HepG2 (cell line): Measurements from ENCODE around the gene AGBL3. TPM values are rescaled to one million over a fixed set of nuclear protein-coding genes. Genes with fewer than 3 reads are reported as not detected.

Experiments
- ATAC-seq: fragments of 200-7000 bp; cut with Tn5 transposase; 3 replicates; pipeline ENCODE4 v1.9.1; 2020; ENCODE audit warnings: mild to moderate bottlenecking, moderate library complexity
- Bru-seq: library from RNA; stranded (reverse); fragments of 400-500 nt; gene quantifications from one replicate; lab custom pipeline; 2021; lab: Mats Ljungman, UMichigan
- BruChase-seq, 2 experiments: library from RNA; stranded (reverse); fragments of 400-500 nt; gene quantifications; one replicate each; lab custom pipeline; 2021; lab: Mats Ljungman, UMichigan
- BruUV-seq: library from RNA; stranded (reverse); fragments of 400-500 nt; replicated peaks from 2 replicates; lab custom pipeline; 2021; lab: Mats Ljungman, UMichigan
- CTCF ChIA-PET: fragments of 300-600 bp; formaldehyde crosslinking; extraction: SDS; loops from one replicate; lab custom pipeline; 2021; ENCODE audit warnings: low total read pairs, inconsistent platforms, low intra/inter-chr PET ratio; lab: Yijun Ruan, JAX
- POLR2A ChIA-PET: fragments of 350-600 bp; sonication (Branson Sonifier 250); formaldehyde crosslinking; loops from one replicate; lab custom pipeline; 2020; ENCODE audit warnings: antibody characterized with exemption, inconsistent platforms; lab: Yijun Ruan, JAX
- DNase-seq: peaks from one replicate; pipeline ENCODE4 v3.0.0-alpha.2; 2015; ENCODE audit warnings: low spot score
- FAIRE-seq: peaks from 3 replicates; lab custom pipeline; 2011; peaks lifted over from hg19 to GRCh38; lab: Jason Lieb, UNC
- H2AFZ ChIP-seq: one replicate; pipeline ENCODE4 v1.6.1; 2011; ENCODE audit warnings: low read length, inconsistent platforms
- H3K27ac ChIP-seq: fragments of 300-600 bp; 3 replicates; pipeline ENCODE4 v1.8.0; 2011; ENCODE audit warnings: mixed run types, mild to moderate bottlenecking, mixed read lengths, low read length, inconsistent platforms; ENCODE audit not compliant: insufficient read depth; ENCODE audit errors: extremely low read length
- H3K27me3 ChIP-seq, 2 experiments: fragments of 200-600 bp in 1 of 2; 2 replicates in 1 of 2; 3 replicates in 1 of 2; pipeline versions ENCODE4 v1.6.0 to v1.8.0; 2011; ENCODE audit warnings: low read length in 2 of 2, mild to moderate bottlenecking in 2 of 2, moderate library complexity in 2 of 2, inconsistent platforms in 1 of 2; ENCODE audit not compliant: insufficient read depth in 2 of 2, control insufficient read depth in 1 of 2
- H3K36me3 ChIP-seq, 2 experiments: fragments of 200-600 bp in 1 of 2; replicated peaks in 1 of 2; 2 replicates in 1 of 2; 3 replicates in 1 of 2; pipeline versions ENCODE4 v1.5.1 to v1.8.0; 2011; ENCODE audit warnings: low read length in 2 of 2, inconsistent platforms in 1 of 2; ENCODE audit not compliant: insufficient read depth in 2 of 2, control insufficient read depth in 1 of 2
- H3K4me1 ChIP-seq: 2 replicates; pipeline ENCODE4 v1.5.1; 2012; ENCODE audit warnings: low read length, inconsistent platforms; ENCODE audit not compliant: insufficient read depth
- H3K4me2 ChIP-seq: 2 replicates; pipeline ENCODE4 v1.6.0; 2011; ENCODE audit warnings: low read depth, low read length, inconsistent platforms
- H3K4me3 ChIP-seq, 3 experiments: fragments of 200-600 bp in 1 of 3; sonication (generic), shearing (Covaris generic) in 1 of 3; replicated peaks in 1 of 3; 2 replicates each; pipeline ENCODE4 v1.5.1; 2011 to 2016; ENCODE audit warnings: low read length in 3 of 3, inconsistent platforms in 2 of 3, low read depth in 2 of 3, mild to moderate bottlenecking in 2 of 3, control low read depth in 1 of 3, mixed read lengths in 1 of 3; ENCODE audit not compliant: insufficient read depth in 1 of 3
- H3K79me2 ChIP-seq: one replicate; pipeline ENCODE4 v1.6.1; 2011; ENCODE audit warnings: low read length, inconsistent platforms; ENCODE audit not compliant: insufficient read depth
- H3K9ac ChIP-seq: 2 replicates; pipeline ENCODE4 v1.6.0; 2011; ENCODE audit warnings: mild to moderate bottlenecking, low read depth, low read length, inconsistent platforms; ENCODE audit not compliant: insufficient read depth
- H3K9me3 ChIP-seq: 2 replicates; pipeline ENCODE4 v1.5.1; 2012; ENCODE audit warnings: mild to moderate bottlenecking, low read length
- H4K20me1 ChIP-seq: 2 replicates; pipeline ENCODE4 v1.6.0; 2011; ENCODE audit warnings: inconsistent platforms, mild to moderate bottlenecking, low read length, moderate library complexity; ENCODE audit not compliant: insufficient read depth
- ATF7 ChIP-seq, 2 experiments: fragments of 450-650 bp in 1 of 2; sonication (generic) in 1 of 2; formaldehyde crosslinking in 1 of 2; IDR thresholded peaks; 2 replicates each; pipeline versions ENCODE4 v1.4.0 to v1.6.1; 2016 to 2020; ENCODE audit warnings: antibody characterized with exemption in 1 of 2, mild to moderate bottlenecking in 1 of 2, missing genetic modification reagents in 1 of 2
- BATF2 ChIP-seq: sonication (generic); formaldehyde crosslinking; IDR thresholded peaks from 2 replicates; pipeline ENCODE4 v1.8.0; 2022; ENCODE audit warnings: mild to moderate bottlenecking, missing genetic modification reagents, moderate library complexity
- EP300 ChIP-seq, 3 experiments: sonication (generic) in 1 of 3; formaldehyde crosslinking in 1 of 3; IDR thresholded peaks; 2 replicates each; pipeline versions ENCODE4 v1.5.1 to v1.6.1; 2011 to 2020; ENCODE audit warnings: low read depth in 2 of 3, low read length in 2 of 3, borderline replicate concordance in 1 of 3, improper control_type of control experiment in 1 of 3, mild to moderate bottlenecking in 1 of 3, missing genetic modification reagents in 1 of 3, moderate library complexity in 1 of 3
- GATAD2A ChIP-seq: IDR thresholded peaks from 2 replicates; pipeline ENCODE4 v1.6.1; 2016
- GZF1 ChIP-seq: sonication (generic); formaldehyde crosslinking; IDR thresholded peaks from 2 replicates; pipeline ENCODE4 v1.5.1; 2020; ENCODE audit warnings: mild to moderate bottlenecking, missing genetic modification reagents
- KMT2B ChIP-seq: IDR thresholded peaks from 2 replicates; pipeline ENCODE4 v1.6.1; 2016; ENCODE audit warnings: missing genetic modification reagents, missing compliant biosample characterization
- RBM39 ChIP-seq: fragments of 200-400 bp; formaldehyde crosslinking; IDR thresholded peaks from one replicate; pipeline ENCODE4 v1.6.1; 2018; ENCODE audit warnings: antibody characterized with exemption, mild to moderate bottlenecking, low read depth, low read length; ENCODE audit not compliant: poor library complexity, severe bottlenecking
- SP1 ChIP-seq, 2 experiments: fragments of 450-650 bp in 1 of 2; sonication (generic) in 1 of 2; formaldehyde crosslinking in 1 of 2; IDR thresholded peaks; 2 replicates each; pipeline versions ENCODE4 v1.4.0 to v1.6.1; 2016 to 2020; ENCODE audit warnings: missing genetic modification reagents in 1 of 2
- TEAD2 ChIP-seq: sonication (generic); formaldehyde crosslinking; IDR thresholded peaks from 2 replicates; pipeline ENCODE4 v1.9.0; 2021; ENCODE audit warnings: missing genetic modification reagents
- ZNF383 ChIP-seq: sonication (generic); formaldehyde crosslinking; IDR thresholded peaks from 2 replicates; pipeline ENCODE4 v1.4.0; 2020; ENCODE audit warnings: missing genetic modification reagents, mild to moderate bottlenecking, borderline replicate concordance
- ZNF576 ChIP-seq: sonication (generic); formaldehyde crosslinking; IDR thresholded peaks from 2 replicates; pipeline ENCODE4 v1.4.0; 2020; ENCODE audit warnings: mild to moderate bottlenecking, missing genetic modification reagents
- ZNF790 ChIP-seq: sonication (generic); formaldehyde crosslinking; IDR thresholded peaks from 2 replicates; pipeline ENCODE4 v1.8.0; 2022; ENCODE audit warnings: missing genetic modification reagents, mild to moderate bottlenecking, borderline replicate concordance
- WGBS: methylation state at CpG from one replicate; pipeline ENCODE4 v1.1.6; 2017; ENCODE audit warnings: low lambda C conversion rate; 5-methylcytosine and 5-hydroxymethylcytosine counted together
- in situ Hi-C: cut with HindIII; loops from 2 replicates; pipeline ENCODE4 v1.10.0; 2017; ENCODE audit warnings: low pct_unique_long_range_greater_than_20kb; ENCODE audit not compliant: extremely low pct_ligation_motif_present
- intact Hi-C: fragments of 100-400 bp; cut with micrococcal nuclease; formaldehyde crosslinking; loops from one replicate; pipeline ENCODE4 v1.10.0; 2022; ENCODE audit not compliant: unreplicated experiment
- long read RNA-seq, 2 experiments: library from RNA in 1 of 2; library from polyadenylated mRNA in 1 of 2; stranded (forward) in 1 of 2; unstranded in 1 of 2; transcript quantifications; one replicate each; pipeline ENCODE4 v2.0.0, GENCODE V29; 2019 to 2022
- polyA minus RNA-seq, 3 experiments: library from RNA; depleted of rRNA, polyadenylated mRNA; stranded (reverse); fragments of >200 nt; gene quantifications; 2 replicates each; pipeline ENCODE4 v1.2.3, GENCODE V29; 2011; ENCODE audit warnings: low replicate concordance in 1 of 3
- polyA plus RNA-seq, 8 experiments: library from polyadenylated mRNA; depleted of rRNA in 3 of 8; stranded (reverse) in 7 of 8; unstranded in 1 of 8; fragments of >200 nt; fragmentation: Illumina TruSeq in 4 of 8; extraction: Trizol in 4 of 8; gene quantifications; 2 replicates each; pipeline versions ENCODE4 v1.2.1 to v1.2.3, GENCODE V29; 2011 to 2016; ENCODE audit warnings: low read depth in 4 of 8, missing spikeins in 1 of 8, mixed read lengths in 1 of 8; ENCODE audit not compliant: insufficient read depth in 1 of 8
- total RNA-seq, 5 experiments: library from RNA; depleted of rRNA; stranded (reverse); fragments of >200 nt; fragmentation: Illumina TruSeq; extraction: Trizol; gene quantifications; 2 replicates each; pipeline ENCODE4 v1.2.3, GENCODE V29; 2016; ENCODE audit warnings: low read depth in 1 of 5
- TF ChIP-seq, protein P1 (sequence below): IDR thresholded peaks from 2 replicates; pipeline ENCODE4 v1.6.1; 2016; ENCODE audit warnings: mild to moderate bottlenecking

The AGBL3 gene
- total RNA-seq (2016; rRNA removed; fragmentation: Illumina TruSeq; extraction: Trizol) (5.5 and 7.2 TPM in 2 replicates), polyA plus RNA-seq (2011; rRNA removed) (2.0 and 2.2 TPM in 2 replicates), polyA minus RNA-seq (2011; rRNA and poly(A)+ RNA removed; ENCODE audit: low replicate concordance) (0.26 and 1.0 TPM in 2 replicates), Bru-seq, nascent RNA (percentile 59 among the genes with signal in this experiment), BruChase-seq, experiment 1, labeled RNA remaining after a 6-hour chase (percentile 43 among the genes with signal in this experiment), BruChase-seq, experiment 2, labeled RNA remaining after a 2-hour chase (percentile 58 among the genes with signal in this experiment)
- total RNA-seq (2016; cell fraction: cytosol; rRNA removed; fragmentation: Illumina TruSeq; extraction: Trizol; ENCODE audit: low read depth), result 0.71 and 0.91 TPM in 2 replicates
- total RNA-seq (2016; cell fraction: insoluble cytoplasmic fraction; rRNA removed; fragmentation: Illumina TruSeq; extraction: Trizol), result 6.2 and 8.4 TPM in 2 replicates
- 2.8 and 3.1 TPM in 2 replicates for total RNA-seq (2016; cell fraction: membrane; rRNA removed; fragmentation: Illumina TruSeq; extraction: Trizol)
- total RNA-seq (2016; cell fraction: nucleus; rRNA removed; fragmentation: Illumina TruSeq; extraction: Trizol), result 16.0 and 17.0 TPM in 2 replicates
- 0.87 and 1.5 TPM in 2 replicates for polyA plus RNA-seq (2011; cell fraction: cytosol; rRNA removed)
- 2.3 and 4.2 TPM in 2 replicates for polyA plus RNA-seq (2011; cell fraction: nucleus; rRNA removed)
- polyA plus RNA-seq (2012), result 3.5 and 5.1 TPM in 2 replicates
- polyA plus RNA-seq (2016; cell fraction: cytosol; fragmentation: Illumina TruSeq; extraction: Trizol; ENCODE audit: low read depth), result 1.1 and 1.4 TPM in 2 replicates
- polyA plus RNA-seq (2016; cell fraction: insoluble cytoplasmic fraction; fragmentation: Illumina TruSeq; extraction: Trizol; ENCODE audit: low read depth), result 6.1 and 6.8 TPM in 2 replicates
- polyA plus RNA-seq (2016; cell fraction: membrane; fragmentation: Illumina TruSeq; extraction: Trizol; ENCODE audit: low read depth), result 2.3 and 2.4 TPM in 2 replicates
- polyA plus RNA-seq (2016; cell fraction: nucleus; fragmentation: Illumina TruSeq; extraction: Trizol; ENCODE audit: insufficient read depth, low read depth), result 23.0 and 23.2 TPM in 2 replicates
- 0.20 and 0.35 TPM in 2 replicates for polyA minus RNA-seq (2011; cell fraction: cytosol; rRNA and poly(A)+ RNA removed)
- polyA minus RNA-seq (2011; cell fraction: nucleus; rRNA and poly(A)+ RNA removed), result 11.5 and 11.9 TPM in 2 replicates
- long read RNA-seq, experiment 1, partial matches to known transcripts, result 2 of 9 reads
- long read RNA-seq, experiment 1, other reads (novel, unspliced or antisense), result 5 of 9 reads
- long read RNA-seq, experiment 2, partial matches to known transcripts, result 2 of 11 reads
- long read RNA-seq, experiment 2, other reads (novel, unspliced or antisense), result 9 of 11 reads

DNA sequence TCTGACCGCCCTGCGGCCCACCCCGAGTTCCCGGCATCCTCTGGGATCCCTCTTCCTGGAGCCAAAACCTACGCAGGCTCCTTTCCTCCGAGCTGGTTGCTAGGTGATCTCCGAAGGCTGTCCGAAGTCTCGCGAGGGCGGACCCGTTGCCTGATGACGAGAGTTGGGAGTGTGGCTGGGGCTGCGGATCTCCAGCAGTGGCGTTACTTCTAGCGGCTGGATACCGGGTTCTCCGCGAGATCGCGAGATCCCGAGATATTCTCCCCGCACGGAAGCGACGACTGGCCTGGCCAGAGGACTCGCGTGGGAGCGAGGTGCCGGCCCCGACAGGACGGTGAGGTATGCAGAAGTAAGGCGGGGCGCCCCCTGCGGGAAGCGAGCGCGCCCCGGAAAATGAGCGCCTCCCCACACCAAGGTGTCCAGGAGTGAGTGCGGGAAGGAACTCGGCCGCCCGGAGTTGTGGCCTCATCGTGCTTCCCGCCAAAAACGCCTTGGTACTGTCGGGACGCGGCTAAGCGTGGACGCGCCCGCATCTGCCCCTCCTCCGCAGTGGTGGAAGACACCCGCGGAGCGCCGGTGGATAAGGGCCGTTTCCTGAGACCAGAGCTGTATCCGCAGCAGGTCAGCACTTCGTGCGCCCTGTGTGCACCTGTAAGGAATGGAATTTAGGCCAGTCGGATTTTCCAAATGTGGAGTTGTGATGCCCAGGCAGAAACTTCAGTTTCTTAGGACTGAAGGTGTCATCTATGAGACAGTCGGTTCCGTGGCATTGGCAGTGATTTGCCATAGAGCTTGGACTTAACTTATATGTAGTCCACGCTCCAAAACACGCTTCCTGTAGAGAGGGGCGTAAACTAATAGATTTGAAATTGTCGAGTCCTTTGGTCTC is at the start of gene AGBL3:
AGBL3 (plus strand) TSS at position 146 of the 889 bp plus-strand sequence. CDS start 1,426 bp downstream, outside the sequence.
- H3K27me3 ChIP-seq, result no peaks in the 10 kb centered on the region; a peak in 2 of 5 replicates
- H3K4me3 ChIP-seq, result peak within 1 kb of the TSS; percentile 83 to 98 (median 98)
- peak within 1 kb of the TSS; percentile 80 for H3K4me2 ChIP-seq
- H3K4me1 ChIP-seq, result peaks cover 39% of the 10 kb centered on the region
- CTCF ChIA-PET, result interaction anchor here (3.4 kb wide), 1 partner anchor 184 kb away, joined by 11 read pairs; the partner anchor contains the start of gene CYREN
- peak within 1 kb of the TSS; percentile 89 for H2AFZ ChIP-seq
- no peaks in the 10 kb centered on the region for H3K9me3 ChIP-seq
- peaks cover 43% of the 10 kb centered on the region for H3K79me2 ChIP-seq
- no peaks in the 10 kb centered on the region for H4K20me1 ChIP-seq
- ATAC-seq (peak; percentile 98), FAIRE-seq (peak; percentile 80), DNase-seq (peak; percentile 90)
- intact Hi-C loops (loop anchor here (1.0 to 2.0 kb wide), 2 partner anchors 162 to 184 kb away; partner anchors contain the start of genes CYREN and TMEM140), in situ Hi-C loops (no loop called here)
- TSS peak; percentile 56 for BruUV-seq
- H3K27ac ChIP-seq, result peak within 1 kb of the TSS; percentile 82
- WGBS, result 3% methylated on average over 16 of the region's 70 CpGs
- POLR2A ChIA-PET, result interaction anchor here (0.7 to 3.6 kb wide), 12 partner anchors 9 to 341 kb away, joined by 3 to 27 read pairs (median 3); partner anchors contain the start of genes CYREN and TMEM140
- peak within 1 kb of the TSS; percentile 96 for H3K9ac ChIP-seq
- H3K36me3 ChIP-seq, result no peaks in the 10 kb centered on the region; a peak in 1 of 5 replicates
- TF ChIP-seq BATF2 (CRISPR knock-in tag), result no peak
- peak; percentile 61 for TF ChIP-seq GATAD2A
- peak; percentile 95 for TF ChIP-seq RBM39
- no peak for TF ChIP-seq TEAD2 (CRISPR knock-in tag)
- TF ChIP-seq GZF1 (CRISPR knock-in tag), result no peak; the same call in 1 of the 2 replicates
- no peak for TF ChIP-seq ATF7 (IDR thresholded peaks at IDR 0.05)
- TF ChIP-seq ATF7 (CRISPR knock-in tag; IDR thresholded peaks at IDR 0.05), result 0 out of 2 replicates have a peak, but pooled peaks have one; percentile 42
- no peak for TF ChIP-seq SP1 (IDR thresholded peaks at IDR 0.05)
- TF ChIP-seq SP1 (CRISPR knock-in tag; IDR thresholded peaks at IDR 0.05), result no peak
- TF ChIP-seq ZNF383 (CRISPR knock-in tag), result peak; percentile 80; the same call in 1 of the 2 replicates
- no peak for TF ChIP-seq EP300 (IDR thresholded peaks at IDR 0.05; ENCODE audit: low read depth in 2 of 2, low read length in 2 of 2)
- no peak; the same call in 1 of the 2 replicates for TF ChIP-seq EP300 (CRISPR knock-in tag; IDR thresholded peaks at IDR 0.05; ENCODE audit: borderline replicate concordance)
- TF ChIP-seq, protein P1, sequence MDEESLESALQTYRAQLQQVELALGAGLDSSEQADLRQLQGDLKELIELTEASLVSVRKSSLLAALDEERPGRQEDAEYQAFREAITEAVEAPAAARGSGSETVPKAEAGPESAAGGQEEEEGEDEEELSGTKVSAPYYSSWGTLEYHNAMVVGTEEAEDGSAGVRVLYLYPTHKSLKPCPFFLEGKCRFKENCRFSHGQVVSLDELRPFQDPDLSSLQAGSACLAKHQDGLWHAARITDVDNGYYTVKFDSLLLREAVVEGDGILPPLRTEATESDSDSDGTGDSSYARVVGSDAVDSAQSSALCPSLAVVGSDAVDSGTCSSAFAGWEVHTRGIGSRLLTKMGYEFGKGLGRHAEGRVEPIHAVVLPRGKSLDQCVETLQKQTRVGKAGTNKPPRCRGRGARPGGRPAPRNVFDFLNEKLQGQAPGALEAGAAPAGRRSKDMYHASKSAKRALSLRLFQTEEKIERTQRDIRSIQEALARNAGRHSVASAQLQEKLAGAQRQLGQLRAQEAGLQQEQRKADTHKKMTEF (CRISPR knock-in tag), result peak; percentile 82; the same call in 1 of the 2 replicates
- peak; percentile 90 for TF ChIP-seq KMT2B
- no peak for TF ChIP-seq ZNF790
- no peak for TF ChIP-seq ZNF576 (CRISPR knock-in tag)
